Parathyroid adenoma (tissue), 2 donors: ENCODE measurements around the gene HERC3.

Experiments used
- H2AFZ ChIP-seq: fragments of 300-600 bp; sonication (generic); one replicate; pipeline ENCODE4 v1.7.0; 2017; ENCODE audit warnings: antibody characterized with exemption, mild to moderate bottlenecking
- H3K27ac ChIP-seq: fragments of 300-600 bp; sonication (generic); one replicate; pipeline ENCODE4 v1.7.0; 2017
- H3K27me3 ChIP-seq: fragments of 300-600 bp; sonication (generic); one replicate; pipeline ENCODE4 v1.7.0; 2017; ENCODE audit warnings: low read length; ENCODE audit not compliant: control insufficient read depth, insufficient read depth
- H3K36me3 ChIP-seq: fragments of 300-600 bp; sonication (generic); one replicate; pipeline ENCODE4 v1.7.0; 2017; ENCODE audit warnings: low read length; ENCODE audit not compliant: control insufficient read depth, insufficient read depth
- H3K4me1 ChIP-seq: fragments of 300-600 bp; sonication (generic); one replicate; pipeline ENCODE4 v1.7.0; 2017; ENCODE audit warnings: control low read depth
- H3K4me2 ChIP-seq: fragments of 300-600 bp; sonication (generic); one replicate; pipeline ENCODE4 v1.7.0; 2017; ENCODE audit warnings: low read length
- H3K4me3 ChIP-seq: fragments of 300-600 bp; sonication (generic); one replicate; pipeline ENCODE4 v1.7.0; 2017; ENCODE audit warnings: low read depth, low read length
- H3K79me2 ChIP-seq: fragments of 300-600 bp; sonication (generic); one replicate; pipeline ENCODE4 v1.7.0; 2017; ENCODE audit warnings: control low read depth
- H3K9ac ChIP-seq: fragments of 300-600 bp; sonication (generic); one replicate; pipeline ENCODE4 v1.7.0; 2017; ENCODE audit warnings: mild to moderate bottlenecking
- H3K9me3 ChIP-seq: fragments of 300-600 bp; sonication (generic); one replicate; pipeline ENCODE4 v1.7.0; 2017; ENCODE audit warnings: low read length; ENCODE audit not compliant: control insufficient read depth
- CTCF ChIP-seq: fragments of 300-600 bp; sonication (generic); IDR thresholded peaks from one replicate; pipeline ENCODE4 v1.7.0; 2017; ENCODE audit warnings: antibody characterized with exemption, mild to moderate bottlenecking
- donor health status: primary hyperparathyroidism.

The HERC3 gene

GRCh38 chr4:88661739-88662138 lies 69.5 kb downstream of the HERC3 start:
- H3K79me2 ChIP-seq: no peaks in the 10 kb centered on the region
- H3K36me3 ChIP-seq: no peaks in the 10 kb centered on the region
- no peak overlapping the region for H3K4me2 ChIP-seq
- H3K9me3 ChIP-seq: no peaks in the 10 kb centered on the region
- H3K9ac ChIP-seq: no peak overlapping the region
- H2AFZ ChIP-seq: no peak overlapping the region
- no peak overlapping the region for H3K27ac ChIP-seq
- TF ChIP-seq CTCF: no peak
- peaks cover 2% of the 10 kb centered on the region for H3K4me1 ChIP-seq
- H3K27me3 ChIP-seq: no peaks in the 10 kb centered on the region
- H3K4me3 ChIP-seq: no peak overlapping the region

DNA sequence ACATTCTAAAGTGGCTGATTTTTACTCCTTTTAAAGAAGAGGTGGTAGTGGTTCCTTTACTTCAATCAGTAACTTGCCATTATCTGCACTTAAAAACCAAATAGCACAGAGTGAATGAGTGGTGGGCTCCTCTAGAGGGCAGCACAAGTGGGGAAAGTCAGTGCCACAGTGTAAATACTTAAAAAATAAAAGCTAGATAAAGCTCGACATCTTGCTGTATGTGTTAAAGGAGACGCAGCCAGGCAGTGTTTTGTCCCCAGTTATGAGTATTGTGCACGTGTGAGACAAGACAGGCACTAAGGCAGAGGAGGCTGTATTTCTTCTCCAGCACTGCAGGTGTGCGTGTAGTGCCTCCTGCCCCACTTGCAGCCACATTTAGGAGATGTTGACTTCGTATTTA lies 80.7 kb downstream of the HERC3 start:
- Histone ChIP-seq H3K4me1 (no peaks in the 10 kb centered on the region), H3K4me3 (no peak overlapping the region), H3K27ac (no peak overlapping the region), H3K9ac (no peak overlapping the region), H3K79me2 (no peaks in the 10 kb centered on the region), H3K27me3 (no peaks in the 10 kb centered on the region), H3K9me3 (no peaks in the 10 kb centered on the region), H2AFZ (no peak overlapping the region), H3K36me3 (no peaks in the 10 kb centered on the region), H3K4me2 (no peak overlapping the region)
- TF ChIP-seq CTCF: peak; percentile 21

GRCh38 chr4:88673886-88674285 lies 81.6 kb downstream of the HERC3 start:
- Histone ChIP-seq H3K79me2 (no peaks in the 10 kb centered on the region), H3K36me3 (no peaks in the 10 kb centered on the region), H3K9me3 (no peaks in the 10 kb centered on the region), H3K4me2 (no peak overlapping the region), H3K27me3 (no peaks in the 10 kb centered on the region), H3K9ac (no peak overlapping the region), H2AFZ (no peak overlapping the region), H3K4me3 (no peak overlapping the region), H3K27ac (no peak overlapping the region), H3K4me1 (no peaks in the 10 kb centered on the region)
- no peak for TF ChIP-seq CTCF

DNA sequence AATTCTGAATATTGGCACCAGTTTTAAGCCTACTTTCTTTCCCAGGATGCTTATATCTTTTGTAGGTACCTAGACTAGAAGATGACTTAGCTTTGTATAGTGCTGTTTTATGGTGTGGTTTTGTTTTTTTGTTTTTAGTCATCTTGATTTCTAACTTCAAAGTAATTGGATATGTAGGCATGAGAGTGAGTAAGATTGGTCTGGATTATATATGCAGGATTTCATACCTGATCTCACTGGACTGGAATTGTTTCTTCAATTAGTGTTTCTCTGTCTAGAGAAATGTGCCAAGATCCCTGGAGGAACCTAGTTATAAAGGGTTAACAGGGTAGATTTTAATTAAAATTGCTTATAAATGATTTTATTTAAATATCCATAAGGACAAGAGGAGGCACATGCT lies 82.3 kb downstream of the HERC3 start:
- Histone ChIP-seq H3K79me2 (no peaks in the 10 kb centered on the region), H3K36me3 (no peaks in the 10 kb centered on the region), H3K27me3 (no peaks in the 10 kb centered on the region), H3K27ac (no peak overlapping the region), H2AFZ (no peak overlapping the region), H3K4me2 (no peak overlapping the region), H3K4me3 (no peak overlapping the region), H3K9ac (no peak overlapping the region), H3K4me1 (no peaks in the 10 kb centered on the region), H3K9me3 (no peaks in the 10 kb centered on the region)
- no peak for TF ChIP-seq CTCF

DNA sequence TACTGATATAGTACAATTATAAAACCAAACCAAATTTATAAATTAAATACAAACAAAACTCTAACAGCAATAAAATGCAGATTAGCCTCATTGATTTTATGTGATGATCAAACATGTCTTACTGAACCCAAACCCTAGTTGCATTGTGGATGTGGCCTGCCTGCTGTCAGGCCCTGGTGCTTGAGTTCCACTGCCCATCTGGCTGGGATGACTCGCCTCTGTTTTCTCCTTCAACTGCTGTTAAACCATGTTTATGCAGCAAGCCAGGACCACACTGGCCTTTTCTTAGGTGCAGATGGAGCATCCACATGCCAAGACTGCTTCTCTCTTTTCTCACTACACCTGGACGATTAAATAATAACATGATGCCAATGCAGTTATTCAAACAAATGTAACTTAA lies 82.7 kb downstream of the HERC3 start:
- H3K9ac ChIP-seq: no peak overlapping the region
- no peaks in the 10 kb centered on the region for H3K36me3 ChIP-seq
- H2AFZ ChIP-seq: no peak overlapping the region
- no peak for TF ChIP-seq CTCF
- no peak overlapping the region for H3K4me3 ChIP-seq
- no peaks in the 10 kb centered on the region for H3K27me3 ChIP-seq
- no peaks in the 10 kb centered on the region for H3K79me2 ChIP-seq
- no peaks in the 10 kb centered on the region for H3K4me1 ChIP-seq
- H3K9me3 ChIP-seq: no peaks in the 10 kb centered on the region
- peak overlapping the region; percentile 21 for H3K4me2 ChIP-seq
- no peak overlapping the region for H3K27ac ChIP-seq
